Amniotic epithelial cell (primary cell): Measurements from ENCODE around the gene UPF2.
A peak's percentile ranks its signal among the peaks of the same experiment; 100 is the strongest.

Source experiments
- DNase-seq: peaks from one replicate; pipeline ENCODE4 v3.0.0-alpha.2; 2010; ENCODE audit warnings: low read depth

UPF2 gene

GRCh38 chr10:11884706-11885423, 157.7 kb downstream of the UPF2 start:
- DNase-seq, result no peak

GRCh38 chr10:11882646-11883375, 159.8 kb downstream of the UPF2 start:
- no peak for DNase-seq

GRCh38 chr10:11881477-11882417, 160.9 kb downstream of the UPF2 start:
- peak; percentile 15 for DNase-seq

GRCh38 chr10:11881030-11881476, 161.6 kb downstream of the UPF2 start:
- DNase-seq, result no peak

- no peak for DNase-seq
Measured at GRCh38 chr10:11880151-11881029, 162.2 kb downstream of the UPF2 start.

- DNase-seq, result no peak
Measured at GRCh38 chr10:11879387-11880094, 163.1 kb downstream of the UPF2 start.

GRCh38 chr10:11878776-11879175, 163.8 kb downstream of the UPF2 start:
- DNase-seq, result no peak

GRCh38 chr10:11877591-11877905, 165.1 kb downstream of the UPF2 start:
- no peak for DNase-seq

GRCh38 chr10:11876805-11877590, 165.6 kb downstream of the UPF2 start:
- DNase-seq, result no peak

GRCh38 chr10:11876324-11876723, 166.3 kb downstream of the UPF2 start:
- no peak for DNase-seq

- DNase-seq, result peak; percentile 87
Measured at GRCh38 chr10:11875494-11876281, 166.9 kb downstream of the UPF2 start.

GRCh38 chr10:11874568-11875493, 167.8 kb downstream of the UPF2 start:
- peak; percentile 95 for DNase-seq

GRCh38 chr10:11871466-11871865, 171.1 kb downstream of the UPF2 start:
- peak; percentile 54 for DNase-seq

GRCh38 chr10:11870900-11871400, 171.7 kb downstream of the UPF2 start:
- no peak for DNase-seq

GRCh38 chr10:11870461-11870780, 172.2 kb downstream of the UPF2 start:
- DNase-seq, result no peak
